Measurements from ENCODE around the gene SLC9A5.

The SLC9A5 gene

DNA sequence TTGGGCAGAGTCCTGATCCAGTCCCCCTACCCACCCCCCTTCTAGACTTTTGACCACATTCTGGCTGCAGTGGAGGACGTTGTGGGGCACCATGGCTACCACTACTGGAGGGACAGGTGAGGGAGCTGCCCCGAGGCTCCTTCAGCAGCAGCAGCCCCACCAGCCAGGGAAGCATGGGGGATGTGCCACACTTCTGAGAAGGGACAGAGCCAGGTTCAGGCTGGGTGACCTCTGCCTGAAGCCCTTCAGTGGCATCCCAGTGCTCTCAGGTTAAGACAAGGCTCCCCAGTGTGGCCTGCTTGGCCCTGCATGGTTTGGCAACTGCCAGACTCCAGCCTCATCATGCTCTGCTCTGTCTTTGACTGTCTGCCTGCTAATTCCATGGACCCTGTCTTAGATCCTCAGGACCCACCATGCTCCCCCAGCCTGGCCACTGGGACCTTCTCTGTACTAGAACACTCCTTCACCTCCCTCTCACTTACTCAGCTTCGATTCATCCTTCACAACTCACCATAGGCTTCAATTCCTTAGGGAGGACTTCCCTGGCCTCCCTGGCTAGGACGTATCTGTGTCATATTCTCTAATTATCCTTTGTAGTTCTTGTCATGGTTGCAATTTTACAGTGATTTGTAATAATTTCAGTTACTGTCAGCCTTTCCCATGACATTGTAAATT, 8.8 kb downstream of the SLC9A5 start:
- DNase-seq = no peak

DNA sequence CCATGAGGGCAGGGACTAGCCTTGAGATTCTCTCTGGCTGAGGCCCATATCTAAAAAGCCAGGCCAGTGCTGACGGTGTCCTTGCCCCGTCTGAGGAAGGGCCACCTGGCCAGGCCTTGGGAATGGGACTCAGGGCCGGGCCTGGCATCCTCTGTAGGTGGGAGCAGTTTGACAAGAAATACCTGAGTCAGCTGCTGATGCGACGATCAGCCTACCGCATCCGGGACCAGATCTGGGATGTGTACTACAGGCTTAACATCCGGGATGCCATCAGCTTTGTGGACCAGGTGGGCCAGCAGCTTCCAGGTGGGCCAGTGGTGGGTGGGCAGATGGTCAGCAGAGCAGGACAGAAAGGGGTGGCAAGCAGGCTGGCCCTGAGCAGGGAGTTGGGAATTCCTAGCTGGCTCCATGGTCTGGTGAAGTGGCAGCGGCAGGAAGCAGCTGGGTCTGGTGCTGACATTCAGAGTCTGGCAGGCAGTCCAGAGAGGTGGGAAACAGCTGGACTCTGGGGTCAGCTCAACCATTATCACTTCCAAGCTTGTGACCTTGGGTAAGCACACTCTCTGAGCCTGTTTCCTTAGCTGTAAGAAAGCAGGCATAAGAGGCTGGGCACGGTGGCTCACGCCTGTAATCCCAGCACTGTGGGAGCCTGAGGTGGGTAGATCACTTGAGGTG, 9.5 kb downstream of the SLC9A5 start:
- DNase-seq = no peak

DNA sequence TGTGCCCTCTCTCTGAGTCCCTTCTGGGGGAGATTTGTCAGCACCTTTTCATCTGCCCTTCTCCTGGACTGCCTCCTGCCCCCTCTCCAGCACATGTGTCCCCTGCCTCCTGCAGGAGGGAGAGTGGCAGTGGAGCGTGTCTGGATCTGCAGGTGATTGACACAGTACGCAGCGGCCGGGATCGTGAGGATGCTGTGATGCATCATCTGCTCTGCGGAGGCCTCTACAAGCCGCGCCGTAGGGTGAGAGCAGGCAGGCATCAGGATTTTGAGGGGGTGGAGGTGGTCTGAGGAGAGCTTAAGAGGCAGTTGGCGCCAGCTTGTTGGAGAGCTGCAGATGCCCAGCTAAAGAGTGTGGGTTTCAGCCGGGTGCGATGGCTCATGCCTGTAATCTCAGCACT, 10.9 kb downstream of the SLC9A5 start:
- DNase-seq = no peak

DNA sequence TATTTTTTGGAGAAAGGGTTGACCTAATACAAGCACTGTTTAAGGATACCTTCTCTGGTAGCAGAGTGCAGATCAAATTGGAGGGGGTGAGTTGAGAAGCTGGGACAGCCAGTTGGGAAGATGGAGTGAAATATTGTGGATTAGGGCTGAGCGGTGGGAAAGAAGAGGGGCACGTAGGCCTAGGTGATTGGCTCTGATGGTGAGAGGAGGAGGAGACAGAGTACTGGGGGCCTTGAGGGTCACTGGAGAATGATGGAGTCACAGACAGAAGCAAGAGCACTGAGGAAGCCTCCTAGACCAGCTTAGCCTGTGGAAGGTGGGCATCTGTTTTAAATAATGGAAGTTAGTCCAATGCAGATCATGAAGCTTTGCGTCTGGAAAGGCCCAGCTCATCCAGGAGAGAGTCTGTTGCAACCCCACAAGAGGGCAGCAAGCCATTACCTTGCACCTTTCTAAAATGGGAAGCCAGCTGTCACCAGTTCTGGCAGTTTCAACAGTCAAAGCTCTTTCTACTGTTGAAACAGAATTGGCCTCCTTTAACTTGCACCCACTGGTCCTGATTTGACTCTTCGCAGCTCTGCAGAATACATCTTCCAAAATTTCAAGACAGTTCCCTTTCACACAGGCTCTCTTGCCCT, 11.8 kb downstream of the SLC9A5 start:
- DNase-seq = no peak

DNA sequence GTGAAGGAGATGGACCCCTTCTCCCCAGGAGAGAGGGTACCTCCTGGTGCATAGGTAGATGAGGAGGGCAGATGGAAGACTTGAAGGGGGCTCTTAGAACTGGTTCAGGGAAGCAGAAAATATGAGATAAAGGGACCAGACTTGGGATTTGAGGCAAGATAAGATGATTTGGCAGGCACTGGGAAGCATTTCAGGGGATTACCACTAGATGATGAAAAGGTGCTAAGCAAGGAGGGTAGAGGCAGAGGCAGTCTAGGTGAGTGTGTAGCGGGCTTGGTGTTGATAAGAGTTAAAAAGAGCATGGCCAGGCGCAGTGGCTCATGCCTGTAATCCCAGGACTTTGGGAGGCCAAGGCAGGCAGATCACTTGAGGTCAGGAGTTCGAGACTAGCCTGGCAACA, 14.4 kb downstream of the SLC9A5 start:
- DNase-seq = no peak

DNA sequence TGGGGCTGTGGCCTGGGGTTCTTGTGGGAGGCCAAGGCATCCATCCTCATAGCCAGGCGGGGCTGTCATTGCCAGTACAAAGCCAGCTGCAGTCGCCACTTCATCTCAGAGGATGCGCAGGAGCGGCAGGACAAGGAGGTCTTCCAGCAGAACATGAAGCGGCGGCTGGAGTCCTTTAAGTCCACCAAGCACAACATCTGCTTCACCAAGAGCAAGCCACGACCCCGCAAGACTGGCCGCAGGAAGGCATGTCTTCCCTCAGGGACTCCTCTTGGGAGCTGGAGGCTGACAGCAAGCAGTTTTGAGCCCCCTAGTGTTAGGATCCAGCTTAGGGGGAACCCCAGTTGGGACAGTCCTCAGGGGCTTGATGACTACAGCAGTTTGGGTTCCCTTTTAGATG, 15.5 kb downstream of the SLC9A5 start:
- DNase-seq = no peak

DNA sequence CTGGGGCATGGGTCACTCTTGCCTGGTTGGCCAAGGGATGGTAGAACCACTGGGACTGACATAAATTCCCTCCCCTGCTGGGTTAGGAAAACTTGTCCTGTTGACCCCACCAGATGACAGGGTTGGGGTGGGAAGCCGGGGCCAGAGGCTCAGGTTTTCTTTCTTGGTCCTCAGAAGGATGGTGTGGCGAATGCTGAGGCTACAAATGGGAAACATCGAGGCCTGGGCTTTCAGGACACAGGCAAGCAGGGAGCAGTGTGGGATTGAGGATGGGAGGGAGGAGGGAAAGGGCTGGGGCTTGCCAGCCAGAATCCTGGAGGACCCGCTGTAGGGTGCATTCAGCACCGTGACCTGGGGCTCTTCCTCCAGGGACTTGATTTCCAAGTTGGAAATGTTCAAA, 16.1 kb downstream of the SLC9A5 start:
- no peak for DNase-seq

DNA sequence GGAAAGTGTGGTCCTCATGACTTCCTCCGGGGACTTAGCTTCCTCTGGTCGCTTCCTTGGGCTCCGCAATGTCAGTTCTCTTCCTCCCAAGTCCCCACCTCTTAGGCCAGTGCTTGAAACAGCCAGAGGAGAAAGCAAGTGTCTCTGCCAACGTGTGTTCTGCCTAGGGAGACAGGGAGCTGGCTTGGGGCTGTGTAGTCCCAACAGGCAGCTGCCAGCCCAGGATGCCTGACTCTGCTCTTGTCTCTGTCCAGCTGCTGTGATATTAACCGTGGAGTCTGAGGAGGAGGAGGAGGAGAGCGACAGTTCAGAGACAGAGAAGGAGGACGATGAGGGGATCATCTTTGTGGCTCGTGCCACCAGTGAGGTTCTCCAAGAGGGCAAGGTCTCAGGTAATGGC, 17.1 kb downstream of the SLC9A5 start:
- DNase-seq = no peak

DNA sequence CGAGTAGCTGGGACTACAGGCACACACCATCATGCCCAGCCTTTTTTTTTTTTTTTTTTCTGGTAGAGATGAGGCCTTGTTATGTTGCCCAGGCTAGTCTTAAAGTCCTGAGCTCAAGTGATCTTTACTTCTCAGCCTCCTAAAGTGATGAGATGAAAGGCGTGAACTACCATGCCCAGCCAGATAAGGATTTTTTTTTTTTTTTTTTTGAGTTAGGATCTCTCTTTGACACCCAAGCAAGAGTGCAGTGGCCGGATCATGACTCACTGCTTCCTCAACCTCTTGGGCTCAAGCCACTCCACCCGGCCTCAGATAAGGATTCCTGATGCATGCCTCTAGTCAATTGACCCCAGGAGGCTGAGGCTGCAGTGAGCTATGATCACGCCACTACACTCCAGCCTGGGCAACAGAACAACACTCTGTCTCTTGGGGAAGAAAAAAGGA, 19.4 kb downstream of the SLC9A5 start:
- no peak for DNase-seq

DNA sequence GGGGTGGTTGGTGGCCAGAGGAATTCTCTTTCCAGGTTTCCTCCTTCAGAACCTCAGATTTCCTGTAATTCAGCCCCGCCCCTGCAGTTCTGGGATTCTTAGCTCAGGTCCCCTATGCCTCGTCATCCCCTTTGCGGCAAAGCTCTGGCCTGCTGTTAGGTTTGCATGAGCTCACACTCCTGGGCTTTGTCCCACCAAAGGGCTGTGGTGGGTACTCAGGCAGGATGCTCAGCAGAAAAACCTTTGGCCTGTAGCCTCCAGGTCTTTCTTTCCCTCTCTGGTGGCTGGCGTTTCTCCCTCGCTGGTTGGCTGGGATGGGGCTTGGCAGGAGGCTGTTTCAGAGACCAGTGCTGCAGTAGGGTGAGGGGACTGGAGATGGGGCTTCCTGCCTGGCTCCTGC, 21.0 kb downstream of the SLC9A5 start:
- no peak for DNase-seq

DNA sequence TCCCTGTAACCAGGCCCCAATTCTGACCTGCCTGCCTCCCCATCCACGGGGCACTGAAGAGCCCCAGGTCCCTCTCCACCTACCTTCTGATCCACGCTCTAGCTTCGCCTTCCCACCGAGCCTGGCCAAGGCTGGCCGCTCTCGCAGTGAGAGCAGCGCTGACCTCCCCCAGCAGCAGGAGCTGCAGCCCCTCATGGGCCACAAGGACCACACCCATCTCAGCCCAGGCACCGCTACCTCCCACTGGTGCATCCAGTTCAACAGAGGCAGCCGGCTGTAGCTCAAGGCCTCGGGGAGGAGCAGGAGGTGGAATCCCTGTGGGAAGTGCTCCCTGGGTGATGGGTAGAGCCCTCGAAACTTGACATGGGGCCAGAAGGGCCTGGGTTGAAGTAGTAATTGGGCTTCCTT, 22.2 kb downstream of the SLC9A5 start:
- DNase-seq = no peak

DNA sequence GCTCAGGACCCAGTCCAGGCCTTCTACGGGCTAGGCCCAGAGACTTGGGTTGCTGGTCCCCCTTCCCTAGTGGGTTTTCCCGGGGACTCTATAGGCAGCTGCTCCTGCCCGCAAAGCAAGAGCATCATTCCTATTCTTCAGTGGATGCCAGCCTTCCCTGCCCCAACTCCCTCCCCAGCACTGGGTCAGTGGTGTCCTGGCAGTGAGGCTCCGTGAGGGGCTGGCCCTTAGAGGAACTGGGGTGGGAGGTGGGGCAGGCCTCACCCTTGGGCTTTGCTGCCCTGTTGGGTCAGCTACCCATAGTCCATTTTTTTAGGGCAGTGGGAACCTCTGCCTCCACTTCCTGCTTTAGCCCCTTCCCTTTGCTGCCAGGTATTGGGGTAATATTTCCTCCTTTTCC, 22.7 kb downstream of the SLC9A5 start:
- no peak for DNase-seq

DNA sequence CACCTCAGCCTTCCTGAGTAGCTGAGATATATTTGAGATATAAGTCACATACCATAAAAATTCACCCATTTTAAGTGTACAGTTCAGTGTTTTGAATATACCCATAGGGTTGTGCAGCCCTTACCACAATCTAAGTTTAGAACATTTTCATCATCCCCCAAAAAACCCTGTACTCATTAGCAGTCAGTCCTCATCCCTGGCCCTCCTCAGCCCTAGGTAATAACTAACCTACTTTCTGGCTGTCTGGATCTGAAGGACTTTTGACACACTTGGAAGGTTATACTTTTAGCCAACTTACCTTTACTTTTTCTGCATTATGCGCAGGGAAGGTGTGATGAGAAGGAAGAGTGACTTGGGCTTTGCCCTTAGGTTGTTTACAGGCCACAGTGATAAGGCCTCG, 26.5 kb downstream of the SLC9A5 start:
- DNase-seq = no peak

DNA sequence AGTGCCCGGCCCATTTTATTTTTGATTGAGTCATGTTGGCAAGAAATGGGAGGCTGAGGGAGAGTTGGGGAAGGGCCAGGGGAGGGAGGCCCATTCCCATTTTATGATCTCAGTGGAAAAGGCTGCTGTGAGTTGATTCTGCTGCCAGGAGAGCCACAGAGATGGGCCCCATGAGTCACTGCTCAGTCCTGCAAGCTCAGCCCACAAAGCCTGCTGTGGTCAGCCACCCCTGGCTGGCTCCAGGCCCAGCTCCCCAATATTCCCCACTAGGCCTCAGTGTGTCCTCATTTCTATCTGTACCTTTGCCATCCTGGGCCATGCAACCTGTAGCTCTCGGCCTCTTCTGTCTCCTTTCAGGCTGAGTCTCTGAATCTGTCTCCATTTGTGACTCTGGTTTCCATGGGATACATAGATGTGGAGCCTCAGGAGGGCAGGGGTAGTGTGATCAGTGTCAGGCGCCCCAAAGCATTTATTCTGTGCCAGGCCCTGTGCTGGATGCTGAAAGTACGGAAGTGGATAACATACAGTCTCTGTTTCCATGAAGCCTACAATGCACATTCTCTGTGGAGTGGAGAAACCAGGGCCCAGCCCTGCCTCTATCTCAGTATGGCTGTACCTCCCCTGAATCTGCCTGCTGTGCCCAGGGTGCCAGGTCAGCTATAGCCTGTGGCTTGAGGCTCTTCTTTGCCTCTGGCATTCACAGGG, 28.7 kb downstream of the SLC9A5 start:
- DNase-seq = no peak

DNA sequence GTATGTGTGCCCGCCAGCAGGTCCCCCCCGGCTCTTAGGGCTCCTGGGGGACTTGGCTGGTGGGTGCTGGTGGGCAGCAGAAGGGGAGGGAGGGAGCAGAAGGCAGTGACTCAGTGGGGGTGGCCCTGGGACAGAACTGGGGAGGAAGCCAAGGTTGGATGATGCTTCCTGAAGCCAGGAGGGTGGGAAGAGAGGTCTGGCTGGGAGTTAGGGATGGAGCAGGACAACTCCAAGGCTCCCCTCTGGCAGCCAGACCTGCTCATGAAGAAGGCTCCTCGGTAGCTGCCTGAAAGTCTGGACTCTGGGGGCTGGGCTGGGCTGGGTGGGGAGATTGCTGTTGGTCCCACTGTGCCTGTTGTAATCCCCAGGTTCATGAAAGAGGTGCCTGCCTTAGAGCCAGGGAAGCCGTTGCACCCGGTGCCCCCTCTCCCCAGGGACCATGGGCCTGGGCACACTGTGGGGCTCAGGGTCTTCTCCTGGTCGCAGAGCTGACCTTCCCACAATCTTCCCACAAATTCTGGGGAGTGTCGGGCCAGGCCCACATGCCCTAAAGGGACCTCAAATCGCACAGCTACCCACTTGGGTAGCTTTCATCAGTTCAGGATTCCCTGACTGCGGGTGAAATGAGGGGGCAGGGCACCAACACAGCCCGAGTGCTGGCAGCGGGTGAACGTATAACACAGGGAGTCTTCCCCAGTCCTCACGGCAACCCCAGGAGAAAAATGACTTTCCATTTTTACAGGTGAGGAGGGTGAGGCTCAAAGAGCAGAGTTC, 29.4 kb downstream of the SLC9A5 start:
- no peak for DNase-seq

DNA sequence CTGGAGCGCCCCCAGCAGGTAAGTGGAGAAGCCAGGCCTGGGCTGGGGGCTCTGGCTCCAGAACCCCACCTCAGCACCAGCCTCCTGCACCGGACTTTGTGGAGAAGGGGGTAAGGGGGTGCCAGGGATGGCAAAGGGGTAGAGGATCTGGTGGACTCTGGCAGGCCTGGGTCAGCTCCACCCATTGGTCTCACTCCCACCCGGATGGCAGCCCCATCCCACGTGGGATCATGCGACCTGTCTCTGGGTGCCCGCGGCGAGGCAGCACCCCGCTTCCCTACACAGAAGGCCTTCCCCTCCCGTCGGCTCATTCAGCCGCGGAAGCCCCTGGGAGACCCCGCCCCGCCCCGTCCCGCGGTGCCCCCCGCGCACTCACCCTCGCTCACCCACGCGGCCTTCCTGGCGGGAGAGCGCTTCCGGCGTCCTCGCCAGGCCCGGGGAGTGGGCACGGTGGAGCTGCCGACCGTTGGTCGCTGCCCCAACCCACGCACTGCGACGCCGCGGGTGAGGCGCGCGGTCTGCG, 30.1 kb downstream of the SLC9A5 start:
- DNase-seq = no peak

DNA sequence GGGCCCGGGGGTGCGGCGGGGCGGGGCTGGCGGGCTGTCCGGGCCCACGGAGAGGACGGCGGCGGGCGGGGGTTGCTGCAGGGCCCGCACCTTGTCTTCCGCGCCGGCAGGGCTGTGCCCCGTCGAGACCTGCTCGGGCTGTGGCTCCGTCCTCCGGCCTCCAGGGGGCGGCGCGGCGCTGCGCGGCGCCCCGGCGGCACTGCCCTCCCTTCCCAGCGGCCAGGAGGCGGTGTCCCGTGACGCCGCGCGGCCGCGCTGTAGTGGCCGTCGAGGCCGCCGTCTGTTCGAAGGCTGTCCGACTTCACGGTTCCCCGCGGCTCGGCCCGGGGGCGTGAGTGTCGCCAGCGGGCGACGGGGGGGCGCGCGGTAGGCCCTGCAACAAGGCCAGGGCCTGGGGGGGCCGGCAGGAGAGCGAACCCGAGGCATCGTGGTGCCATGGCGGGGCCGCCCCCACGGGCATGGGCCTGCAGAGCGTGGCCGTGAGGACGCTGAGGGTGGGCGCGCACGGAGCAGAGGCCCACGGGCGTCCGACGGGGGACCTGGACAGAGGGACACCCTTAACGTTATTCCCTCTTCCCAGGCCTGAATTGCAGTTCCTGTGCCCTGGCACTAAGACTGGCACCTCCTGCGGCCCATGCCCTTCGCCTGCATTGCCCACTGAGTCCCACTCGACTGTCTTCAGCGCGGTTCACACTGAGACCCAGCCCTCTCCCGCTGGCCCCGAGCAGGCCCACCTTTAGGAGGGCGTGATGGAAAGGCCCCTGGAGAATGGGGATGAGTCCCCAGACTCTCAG, 30.7 kb downstream of the SLC9A5 start, which contains the start of gene PLEKHG4:
Gene PLEKHG4 (plus strand): TSS at position 237 of the 794 bp plus-strand sequence. CDS start 513 bp downstream, at position 750.
- peak; percentile 61 for DNase-seq

DNA sequence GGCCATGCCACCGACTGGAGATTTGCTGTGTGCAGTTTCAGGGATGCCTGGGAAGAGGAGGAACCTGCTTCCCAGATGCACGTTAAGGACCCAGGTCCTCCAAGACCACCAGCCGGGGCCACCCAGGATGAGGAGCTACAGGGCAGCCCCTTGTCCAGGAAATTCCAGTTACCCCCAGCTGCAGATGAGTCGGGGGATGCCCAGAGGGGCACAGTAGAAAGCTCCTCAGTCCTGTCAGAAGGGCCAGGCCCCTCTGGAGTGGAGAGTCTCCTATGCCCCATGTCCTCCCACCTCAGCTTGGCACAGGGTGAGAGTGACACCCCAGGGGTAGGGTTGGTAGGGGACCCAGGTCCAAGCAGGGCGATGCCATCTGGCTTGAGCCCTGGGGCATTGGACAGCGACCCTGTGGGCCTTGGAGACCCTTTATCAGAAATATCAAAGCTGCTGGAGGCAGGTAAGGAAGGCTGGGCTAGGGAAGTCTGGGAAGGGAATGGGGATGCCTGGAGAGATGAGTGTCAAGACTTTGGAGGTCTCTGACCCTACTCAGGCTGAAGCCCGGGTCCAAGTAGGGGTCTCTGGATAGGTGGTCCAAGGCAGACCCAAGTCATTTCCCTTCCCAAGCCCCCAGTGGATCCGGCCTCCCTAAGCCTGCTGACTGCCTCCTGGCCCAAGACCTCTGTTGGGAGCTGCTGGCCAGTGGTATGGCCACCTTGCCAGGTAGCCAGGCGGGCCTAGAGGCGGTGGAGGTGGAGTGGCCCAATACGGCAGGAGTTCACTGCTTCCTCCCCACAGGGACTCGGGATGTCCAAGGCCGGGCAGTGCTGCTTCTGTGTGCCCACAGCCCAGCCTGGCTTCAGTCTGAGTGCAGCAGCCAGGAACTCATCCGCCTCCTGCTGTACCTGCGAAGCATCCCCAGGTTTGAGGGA, 31.6 kb downstream of the SLC9A5 start:
- DNase-seq = no peak

DNA sequence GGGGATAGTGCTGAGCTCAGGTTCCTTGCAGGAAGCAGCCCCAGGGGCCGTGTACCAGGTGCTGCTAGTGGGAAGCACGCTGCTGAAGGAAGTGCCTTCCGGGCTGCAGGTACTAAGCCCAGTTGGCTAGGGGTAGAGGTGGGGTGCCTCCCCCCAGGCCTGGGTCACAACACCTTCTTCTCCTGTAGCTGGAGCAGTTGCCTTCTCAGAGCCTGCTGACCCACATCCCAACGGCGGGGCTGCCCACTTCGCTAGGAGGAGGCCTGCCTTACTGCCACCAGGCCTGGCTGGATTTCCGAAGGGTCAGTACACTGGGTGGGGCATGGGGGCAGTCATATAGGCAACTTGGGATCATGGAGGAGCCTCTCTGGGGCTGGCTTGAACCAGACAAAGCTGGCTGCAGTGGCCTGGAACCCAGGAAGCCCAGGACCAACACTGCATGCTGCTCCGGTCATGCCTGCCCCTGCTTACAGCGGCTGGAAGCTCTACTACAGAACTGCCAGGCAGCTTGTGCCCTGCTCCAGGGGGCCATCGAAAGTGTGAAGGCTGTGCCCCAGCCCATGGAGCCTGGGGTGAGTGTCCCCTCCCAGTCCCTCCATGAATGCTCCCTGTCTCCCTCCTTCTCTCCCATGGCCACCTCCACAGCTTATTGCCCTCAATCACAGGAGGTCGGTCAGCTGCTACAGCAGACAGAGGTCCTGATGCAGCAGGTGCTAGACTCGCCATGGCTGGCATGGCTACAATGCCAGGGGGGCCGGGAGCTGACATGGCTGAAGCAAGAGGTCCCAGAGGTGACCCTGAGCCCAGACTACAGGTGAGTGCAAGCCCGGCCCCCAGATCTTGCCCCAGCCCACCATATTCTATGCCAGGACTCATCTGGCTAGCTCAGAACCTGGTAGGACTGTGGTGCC, 33.0 kb downstream of the SLC9A5 start:
- no peak for DNase-seq

DNA sequence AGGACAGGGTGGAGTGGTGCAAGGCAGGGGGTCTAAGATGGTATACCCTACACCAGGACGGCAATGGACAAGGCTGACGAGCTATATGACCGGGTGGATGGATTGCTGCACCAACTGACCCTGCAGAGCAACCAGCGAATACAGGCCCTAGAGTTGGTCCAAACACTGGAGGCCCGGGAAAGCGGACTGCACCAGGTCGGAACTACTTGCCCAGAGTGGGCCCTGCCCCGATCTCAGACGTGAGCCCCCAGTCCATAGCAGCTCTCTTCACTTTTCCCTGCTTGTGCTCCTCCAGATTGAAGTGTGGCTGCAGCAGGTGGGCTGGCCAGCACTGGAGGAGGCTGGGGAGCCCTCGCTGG, 33.6 kb downstream of the SLC9A5 start:
- DNase-seq = no peak
